ENCODE data around the gene C11orf16.

The C11orf16 gene

DNA sequence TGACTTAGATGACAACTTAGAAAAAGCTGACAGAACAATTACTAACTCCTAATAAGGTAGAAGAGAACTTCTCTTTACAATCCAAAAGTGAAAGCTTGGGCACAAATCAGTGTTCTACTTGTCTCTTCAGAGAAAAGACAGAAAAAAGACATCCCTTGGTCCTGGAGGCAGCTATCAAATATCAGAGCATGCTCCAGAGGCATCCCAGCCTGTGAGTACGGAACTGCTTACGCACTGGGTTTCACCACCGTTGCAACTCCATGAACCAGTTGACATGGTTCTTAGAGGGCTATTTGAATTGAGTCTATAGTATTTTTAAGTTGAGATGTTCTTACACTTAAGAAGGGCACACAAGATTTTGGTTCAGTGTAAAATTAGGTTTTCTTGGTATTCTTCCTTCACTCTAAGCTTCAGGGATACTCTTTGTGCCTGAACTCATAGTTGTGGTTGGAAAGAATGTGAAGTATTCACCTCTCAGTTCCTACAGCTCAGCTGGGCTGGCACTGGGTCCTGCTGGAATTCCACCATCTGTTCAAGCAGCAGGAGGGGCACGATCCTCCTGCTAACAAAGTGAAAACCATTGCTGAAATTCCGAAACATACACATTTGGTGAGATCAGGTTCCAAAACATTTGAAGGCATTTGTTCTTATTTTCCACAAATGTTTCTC is 15.5 kb downstream of the C11orf16 start:
- ChIA-PET POLR2A (no interaction called here), CTCF (interaction anchor here (0.5 to 1.1 kb wide), 2 partner anchors 10 to 34 kb away, joined by 3 to 4 read pairs; no protein-coding TSS in a partner anchor)
- no peak for DNase-seq (ENCODE audit: extremely low spot score)
- TF ChIP-seq ZNF384 (IDR thresholded peaks at IDR 0.05) (no peak), FOXK2 (IDR thresholded peaks at IDR 0.05) (no peak), CTBP1 (IDR thresholded peaks at IDR 0.05; ENCODE audit: borderline replicate concordance) (no peak), ELF4 (IDR thresholded peaks at IDR 0.05) (no peak), LEF1 (IDR thresholded peaks at IDR 0.05; ENCODE audit: borderline replicate concordance) (no peak), FOXA1 (IDR thresholded peaks at IDR 0.05) (no peak), L3MBTL2 (conservative IDR thresholded peaks at IDR 0.05) (no peak), SUZ12 (IDR thresholded peaks at IDR 0.05) (no peak), HDGF (IDR thresholded peaks at IDR 0.05; ENCODE audit: borderline replicate concordance) (no peak), NFRKB (IDR thresholded peaks at IDR 0.05) (no peak), TARDBP (IDR thresholded peaks at IDR 0.05) (no peak)
- TF ChIP-seq, protein P1, sequence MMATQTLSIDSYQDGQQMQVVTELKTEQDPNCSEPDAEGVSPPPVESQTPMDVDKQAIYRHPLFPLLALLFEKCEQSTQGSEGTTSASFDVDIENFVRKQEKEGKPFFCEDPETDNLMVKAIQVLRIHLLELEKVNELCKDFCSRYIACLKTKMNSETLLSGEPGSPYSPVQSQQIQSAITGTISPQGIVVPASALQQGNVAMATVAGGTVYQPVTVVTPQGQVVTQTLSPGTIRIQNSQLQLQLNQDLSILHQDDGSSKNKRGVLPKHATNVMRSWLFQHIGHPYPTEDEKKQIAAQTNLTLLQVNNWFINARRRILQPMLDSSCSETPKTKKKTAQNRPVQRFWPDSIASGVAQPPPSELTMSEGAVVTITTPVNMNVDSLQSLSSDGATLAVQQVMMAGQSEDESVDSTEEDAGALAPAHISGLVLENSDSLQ (IDR thresholded peaks at IDR 0.05), result no peak

DNA sequence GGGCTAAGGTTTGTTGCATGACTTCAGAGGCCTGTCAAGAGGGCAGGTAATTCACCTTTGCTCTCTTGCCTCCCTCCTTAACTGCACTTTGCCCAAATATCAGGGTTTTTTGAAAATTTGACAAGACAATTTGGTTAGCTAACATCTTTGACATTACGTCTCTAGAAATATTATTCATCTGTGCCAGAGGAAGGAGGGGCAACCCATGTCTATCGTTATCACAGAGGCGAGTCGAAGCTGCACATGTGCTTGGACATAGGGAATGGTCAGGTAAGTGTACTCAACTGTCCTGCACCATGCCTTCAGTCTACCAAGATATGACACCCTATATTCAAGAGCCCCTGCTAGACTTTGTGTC is 18.1 kb downstream of the C11orf16 start:
- no peak for DNase-seq (ENCODE audit: extremely low spot score)
- CTCF ChIA-PET, result interaction anchor here (1.4 to 2.6 kb wide), 2 partner anchors 19 to 45 kb away, joined by 3 to 11 read pairs; no protein-coding TSS in a partner anchor
- POLR2A ChIA-PET, result no interaction called here
- TF ChIP-seq FOXA1 (IDR thresholded peaks at IDR 0.05) (no peak), ARNT (IDR thresholded peaks at IDR 0.05) (no peak), HDGF (IDR thresholded peaks at IDR 0.05; ENCODE audit: borderline replicate concordance) (no peak), ELF4 (IDR thresholded peaks at IDR 0.05) (no peak), TARDBP (IDR thresholded peaks at IDR 0.05) (no peak), ZNF384 (IDR thresholded peaks at IDR 0.05) (no peak), CTBP1 (IDR thresholded peaks at IDR 0.05; ENCODE audit: borderline replicate concordance) (no peak), LEF1 (IDR thresholded peaks at IDR 0.05; ENCODE audit: borderline replicate concordance) (no peak), L3MBTL2 (conservative IDR thresholded peaks at IDR 0.05) (no peak), FOXK2 (IDR thresholded peaks at IDR 0.05) (no peak), FOXM1 (IDR thresholded peaks at IDR 0.05; ENCODE audit: borderline replicate concordance) (no peak), SP1 (IDR thresholded peaks at IDR 0.05) (no peak), BHLHE40 (IDR thresholded peaks at IDR 0.05; ENCODE audit: borderline replicate concordance) (no peak), SUZ12 (IDR thresholded peaks at IDR 0.05) (no peak)
- TF ChIP-seq, protein P1 (IDR thresholded peaks at IDR 0.05), result no peak

DNA sequence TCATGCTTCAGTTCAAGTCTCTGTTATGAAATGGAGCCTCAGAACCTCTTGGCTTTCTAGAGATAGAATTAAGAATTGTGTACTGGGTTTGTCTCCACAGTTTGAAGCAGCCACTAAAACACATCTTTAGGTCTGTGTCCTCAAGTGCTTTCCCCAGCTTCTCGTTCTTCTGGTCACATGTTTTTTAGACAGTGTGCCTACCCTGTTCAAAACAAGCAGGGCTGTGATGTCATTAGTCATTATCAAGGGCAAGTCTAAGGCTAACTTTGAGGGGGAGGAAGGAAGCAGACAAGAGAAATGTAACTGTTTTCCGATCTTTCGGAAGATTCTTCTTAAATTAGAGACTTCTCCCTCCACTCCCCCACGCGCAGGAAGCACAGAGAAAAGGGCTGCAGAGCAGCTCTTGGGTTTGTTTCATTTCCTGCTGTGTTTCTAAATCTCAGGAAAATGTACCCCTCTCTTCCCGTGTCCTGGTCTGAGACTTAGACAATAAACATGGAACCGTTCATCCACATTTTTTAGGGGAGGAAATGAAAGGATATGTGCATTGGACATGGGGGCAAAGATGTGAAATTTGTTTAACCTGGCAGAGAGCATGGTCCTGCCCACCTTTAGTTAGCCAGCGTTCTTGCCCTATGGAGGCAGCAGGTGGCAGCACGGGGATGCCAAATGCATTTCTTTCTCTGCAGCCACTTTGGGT is 18.6 kb downstream of the C11orf16 start:
- ChIA-PET CTCF (interaction anchor here (0.9 to 2.6 kb wide), 4 partner anchors 20 to 224 kb away, joined by 3 to 11 read pairs (median 4); no protein-coding TSS in a partner anchor), POLR2A (no interaction called here)

DNA sequence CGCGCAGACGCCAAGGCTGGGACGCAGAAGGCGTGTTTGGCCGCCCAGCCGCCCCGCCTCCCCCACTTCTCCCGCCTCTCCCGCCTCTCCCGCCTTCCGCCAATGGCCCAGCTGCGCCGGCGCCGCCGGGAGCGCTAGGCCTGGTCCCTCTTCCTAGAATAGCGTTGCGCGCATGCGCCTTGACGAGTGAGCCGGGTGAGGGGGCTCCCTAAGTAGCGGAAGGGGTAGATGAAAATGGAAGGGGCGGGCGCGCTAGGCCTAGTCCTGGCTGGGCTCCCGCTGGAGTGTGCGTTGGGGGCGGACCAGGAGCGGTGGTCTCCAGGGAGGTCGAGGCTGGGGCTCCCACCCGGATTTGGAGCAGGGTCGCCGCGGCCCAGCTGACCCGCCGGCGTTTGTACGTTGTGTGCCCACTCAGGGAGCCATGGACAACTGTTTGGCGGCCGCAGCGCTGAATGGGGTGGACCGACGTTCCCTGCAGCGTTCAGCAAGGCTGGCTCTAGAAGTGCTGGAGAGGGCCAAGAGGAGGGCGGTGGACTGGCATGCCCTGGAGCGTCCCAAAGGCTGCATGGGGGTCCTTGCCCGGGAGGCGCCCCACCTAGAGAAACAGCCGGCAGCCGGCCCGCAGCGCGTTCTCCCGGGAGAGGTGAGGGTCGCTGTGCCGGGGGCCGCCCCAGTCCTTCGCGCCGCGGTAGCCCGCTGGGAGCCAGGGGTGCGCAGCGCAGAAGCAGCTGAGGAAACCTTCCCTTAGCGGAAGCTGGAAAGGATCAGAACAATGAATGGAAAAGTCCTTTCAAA is 21.5 kb downstream of the C11orf16 start, which contains the start of gene AKIP1:
TSS of gene AKIP1 (plus strand) at position 161 of the 795 bp plus-strand sequence. CDS start at position 422, 261 bp downstream.
- peak; percentile 95 for DNase-seq (ENCODE audit: extremely low spot score)
- CTCF ChIA-PET, result interaction anchor here (0.7 kb wide), 1 partner anchor 1968 kb away, joined by 5 read pairs; no protein-coding TSS in a partner anchor
- POLR2A ChIA-PET, result interaction anchor here (0.7 to 2.3 kb wide), 11 partner anchors 28 to 223 kb away, joined by 3 to 11 read pairs (median 4); partner anchors contain the start of gene TMEM9B
- TF ChIP-seq ZNF384 (IDR thresholded peaks at IDR 0.05) (no peak), FOXK2 (IDR thresholded peaks at IDR 0.05) (no peak), BHLHE40 (IDR thresholded peaks at IDR 0.05; ENCODE audit: borderline replicate concordance) (no peak), FOXM1 (IDR thresholded peaks at IDR 0.05; ENCODE audit: borderline replicate concordance) (no peak), TARDBP (IDR thresholded peaks at IDR 0.05) (no peak), FOXA1 (IDR thresholded peaks at IDR 0.05) (no peak), L3MBTL2 (conservative IDR thresholded peaks at IDR 0.05) (no peak), SP1 (IDR thresholded peaks at IDR 0.05) (no peak), CTBP1 (IDR thresholded peaks at IDR 0.05; ENCODE audit: borderline replicate concordance) (no peak), LEF1 (IDR thresholded peaks at IDR 0.05; ENCODE audit: borderline replicate concordance) (no peak)
- TF ChIP-seq, protein P1 (IDR thresholded peaks at IDR 0.05), result no peak

More for the DNA sequence above, 18.6 kb downstream of the C11orf16 start:
- TF ChIP-seq SP1 (IDR thresholded peaks at IDR 0.05), result no peak
- TF ChIP-seq TARDBP (IDR thresholded peaks at IDR 0.05), result no peak
- TF ChIP-seq, protein P1 (IDR thresholded peaks at IDR 0.05), result no peak
- TF ChIP-seq HDGF (IDR thresholded peaks at IDR 0.05; ENCODE audit: borderline replicate concordance), result no peak
- TF ChIP-seq NFRKB (IDR thresholded peaks at IDR 0.05), result no peak
- TF ChIP-seq FOXM1 (IDR thresholded peaks at IDR 0.05; ENCODE audit: borderline replicate concordance), result no peak
- no peak for TF ChIP-seq FOXK2 (IDR thresholded peaks at IDR 0.05)
- TF ChIP-seq ARNT (IDR thresholded peaks at IDR 0.05), result no peak
- no peak for TF ChIP-seq CTBP1 (IDR thresholded peaks at IDR 0.05; ENCODE audit: borderline replicate concordance)
- TF ChIP-seq BHLHE40 (IDR thresholded peaks at IDR 0.05; ENCODE audit: borderline replicate concordance), result no peak
- no peak for TF ChIP-seq ELF4 (IDR thresholded peaks at IDR 0.05)
- TF ChIP-seq SUZ12 (IDR thresholded peaks at IDR 0.05), result no peak
- no peak for TF ChIP-seq FOXA1 (IDR thresholded peaks at IDR 0.05)
- no peak for TF ChIP-seq LEF1 (IDR thresholded peaks at IDR 0.05; ENCODE audit: borderline replicate concordance)
- no peak for TF ChIP-seq L3MBTL2 (conservative IDR thresholded peaks at IDR 0.05)
- no peak for TF ChIP-seq ZNF384 (IDR thresholded peaks at IDR 0.05)
- peak; percentile 32 for DNase-seq (ENCODE audit: extremely low spot score)

Measured in HEK293T (cell line).